Hematopoietic multipotent progenitor cell treated with erythropoietin and hydrocortisone succinate and interleukin-3 and kit ligand, for 4 days (in vitro differentiated cells): Measurements from ENCODE around the gene PPTC7.
"Not testable (repeated sequence)": the region's sequence is repeated elsewhere in the genome, so short reads cannot be mapped to it uniquely, and the experiment has no call there.

Source experiments
- DNase-seq: peaks from one replicate; pipeline ENCODE4 v3.0.0-alpha.2; 2015

PPTC7 gene

GRCh38 chr12:110532644-110533043 lies 50.5 kb downstream of the PPTC7 start:
- DNase-seq = no peak

GRCh38 chr12:110531741-110532333 lies 51.3 kb downstream of the PPTC7 start:
- no peak for DNase-seq

GRCh38 chr12:110530511-110530910 lies 52.6 kb downstream of the PPTC7 start:
- no peak for DNase-seq

- no peak for DNase-seq
Measured at GRCh38 chr12:110528277-110528839, 54.8 kb downstream of the PPTC7 start.

- not testable (repeated sequence) for DNase-seq
Measured at GRCh38 chr12:110520876-110521712, 62.0 kb downstream of the PPTC7 start.

- DNase-seq = not testable (repeated sequence)
Measured at GRCh38 chr12:110518014-110518413, 65.1 kb downstream of the PPTC7 start.

- no peak for DNase-seq
Measured at GRCh38 chr12:110516995-110517394, 66.1 kb downstream of the PPTC7 start.

GRCh38 chr12:110514363-110514762 lies 68.8 kb downstream of the PPTC7 start:
- DNase-seq = no peak

- DNase-seq = no peak
Measured at GRCh38 chr12:110513842-110514241, 69.3 kb downstream of the PPTC7 start.

GRCh38 chr12:110508071-110508586 lies 75.0 kb downstream of the PPTC7 start:
- no peak for DNase-seq

- no peak for DNase-seq
Measured at GRCh38 chr12:110505332-110505731, 77.8 kb downstream of the PPTC7 start.

- DNase-seq = peak; percentile 15
Measured at GRCh38 chr12:110503432-110503831, 79.7 kb downstream of the PPTC7 start.

- DNase-seq = peak; percentile 100
Measured at GRCh38 chr12:110501752-110502738, 81.1 kb downstream of the PPTC7 start, which contains the start of the genes RAD9B and VPS29. RAD9B (plus strand) TSS chr12:110502331; CDS start chr12:110502338, 7 bp downstream. VPS29 (minus strand) TSS chr12:110502111; CDS start chr12:110502051, 60 bp downstream.

GRCh38 chr12:110501399-110501751 lies 81.7 kb downstream of the PPTC7 start:
- peak; percentile 85 for DNase-seq

- peak; percentile 63 for DNase-seq
Measured at GRCh38 chr12:110498984-110499706, 84.0 kb downstream of the PPTC7 start.
